Inflammatory macrophage (primary cell): ENCODE measurements around the gene KIF17.

Experiments
- DNase-seq, 2 donors: peaks; one replicate each; pipeline ENCODE4 v3.0.0-alpha.2; 2020 to 2022

Gene KIF17

DNA sequence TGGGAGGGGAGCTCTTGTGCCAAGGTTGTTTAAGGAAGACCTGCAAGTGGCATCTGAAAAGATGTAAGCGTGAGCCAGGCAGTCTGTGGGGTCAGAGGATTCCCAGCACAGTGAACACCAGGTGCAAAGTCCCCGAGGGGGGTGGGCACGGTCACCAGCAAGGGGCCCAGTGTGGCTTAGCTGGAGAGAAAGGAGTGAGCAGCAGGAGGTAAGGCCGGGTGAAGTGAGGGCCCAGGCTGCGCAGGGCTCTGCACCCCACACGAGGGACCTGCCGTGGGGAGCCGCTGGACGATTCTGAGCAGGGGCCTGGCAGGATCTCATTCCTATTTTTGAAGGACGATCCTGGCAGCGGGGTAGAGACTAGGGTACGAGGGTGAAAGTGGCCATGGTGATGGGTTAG lies 60.8 kb downstream of the KIF17 start:
- DNase-seq: no peak

DNA sequence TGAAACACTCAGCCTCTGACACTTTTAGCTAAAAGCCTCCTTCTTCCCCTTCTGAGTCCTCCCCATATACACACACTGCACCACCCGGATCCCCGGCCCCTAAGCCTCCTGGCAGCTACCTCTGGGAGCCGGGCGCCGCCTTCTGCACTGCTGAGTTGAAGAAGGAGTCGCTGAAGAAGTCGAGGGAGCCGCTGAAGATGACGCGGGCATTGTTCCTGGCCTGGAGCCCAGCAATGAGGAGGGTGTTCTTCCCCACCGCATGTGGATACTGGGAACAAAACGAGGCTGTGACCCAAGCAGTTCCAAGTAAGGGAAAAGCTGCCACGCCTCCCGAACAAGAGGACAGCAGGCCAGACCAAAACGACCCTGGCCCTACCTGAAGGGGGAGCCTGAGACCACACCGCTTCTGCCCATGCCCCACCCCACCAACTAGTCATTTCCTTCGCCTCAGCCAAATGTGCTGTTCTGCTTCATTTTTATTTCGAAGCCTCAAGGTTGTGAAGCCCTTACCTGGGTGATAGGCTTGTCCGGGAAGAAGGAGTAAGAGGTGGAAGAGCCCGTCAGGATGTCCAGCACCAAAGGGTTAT lies 63.6 kb downstream of the KIF17 start:
- no peak for DNase-seq

DNA sequence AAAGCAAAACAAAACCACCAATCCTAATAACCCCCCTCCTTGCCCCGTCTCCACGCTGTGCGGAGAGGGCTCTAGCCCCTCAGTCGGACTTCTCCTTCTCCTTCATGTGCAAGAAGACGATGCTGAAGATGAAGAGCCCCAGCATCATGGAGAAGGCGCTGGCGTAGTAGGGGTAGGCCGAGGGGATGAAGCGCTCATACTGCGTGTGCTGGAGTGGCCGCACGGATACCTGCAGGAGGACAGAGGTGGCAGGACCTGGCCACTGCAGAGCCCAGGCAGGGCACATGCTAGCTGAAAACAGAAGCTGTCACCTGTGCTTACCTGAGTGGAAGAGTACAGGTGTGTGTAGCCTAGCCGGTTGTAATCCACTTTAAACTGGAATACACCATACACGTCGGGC lies 65.5 kb downstream of the KIF17 start:
- DNase-seq: no peak

DNA sequence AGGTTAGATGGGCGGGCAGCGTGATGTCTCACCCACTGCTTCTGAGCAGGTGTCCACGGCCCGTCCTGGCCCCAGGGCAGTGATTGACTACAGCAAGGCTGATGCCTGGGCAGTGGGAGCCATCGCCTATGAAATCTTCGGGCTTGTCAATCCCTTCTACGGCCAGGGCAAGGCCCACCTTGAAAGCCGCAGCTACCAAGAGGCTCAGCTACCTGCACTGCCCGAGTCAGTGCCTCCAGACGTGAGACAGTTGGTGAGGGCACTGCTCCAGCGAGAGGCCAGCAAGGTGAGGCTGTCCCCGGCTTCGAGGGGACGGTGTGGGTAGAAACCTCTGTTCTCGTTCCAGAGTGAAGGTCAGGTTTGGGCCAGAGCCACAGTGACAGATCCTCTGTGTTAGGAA lies 68.9 kb downstream of the KIF17 start:
- DNase-seq: no peak

DNA sequence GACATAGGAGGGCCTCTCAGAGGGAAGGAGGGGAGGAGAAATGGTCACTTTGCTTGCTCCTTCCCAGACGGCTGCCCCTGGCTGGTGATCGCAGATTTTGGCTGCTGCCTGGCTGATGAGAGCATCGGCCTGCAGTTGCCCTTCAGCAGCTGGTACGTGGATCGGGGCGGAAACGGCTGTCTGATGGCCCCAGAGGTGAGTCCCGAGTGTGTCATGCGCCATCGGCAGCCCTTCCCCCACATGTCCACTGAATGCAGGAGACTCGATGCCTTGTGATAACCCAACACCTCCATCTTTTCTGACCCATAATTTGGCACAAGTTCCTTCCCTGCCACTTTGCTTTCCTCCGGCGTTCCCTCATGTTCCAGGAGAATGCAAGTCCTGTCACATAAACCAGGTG lies 69.4 kb downstream of the KIF17 start:
- DNase-seq: no peak

DNA sequence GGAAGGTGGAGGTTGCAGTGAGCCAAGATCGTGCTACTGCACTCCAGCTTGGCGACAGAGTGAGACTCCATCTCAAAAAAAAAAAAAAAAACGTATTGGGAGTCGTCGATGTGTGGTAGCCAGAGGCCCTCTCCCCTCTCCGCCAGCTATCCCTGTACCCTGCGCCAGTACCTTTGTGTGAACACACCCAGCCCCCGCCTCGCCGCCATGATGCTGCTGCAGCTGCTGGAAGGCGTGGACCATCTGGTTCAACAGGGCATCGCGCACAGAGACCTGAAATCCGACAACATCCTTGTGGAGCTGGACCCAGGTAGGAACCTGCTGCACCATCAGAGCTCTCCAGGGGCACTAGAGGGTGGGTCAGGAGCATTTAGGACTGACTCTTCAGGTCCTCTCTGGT lies 72.4 kb downstream of the KIF17 start:
- DNase-seq: no peak

DNA sequence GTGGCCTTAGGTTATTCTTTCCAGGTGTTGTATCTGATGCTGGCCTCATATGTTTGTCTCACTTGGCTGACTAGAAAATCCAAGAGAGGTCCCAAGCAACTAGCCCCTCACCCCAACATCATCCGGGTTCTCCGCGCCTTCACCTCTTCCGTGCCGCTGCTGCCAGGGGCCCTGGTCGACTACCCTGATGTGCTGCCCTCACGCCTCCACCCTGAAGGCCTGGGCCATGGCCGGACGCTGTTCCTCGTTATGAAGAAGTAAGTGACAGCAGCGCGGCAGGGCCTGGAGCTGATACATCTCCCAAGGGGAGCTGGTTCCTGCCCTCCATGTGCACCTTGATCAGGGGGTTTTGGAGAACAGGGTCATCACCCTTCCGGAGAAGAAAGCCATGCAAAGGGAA lies 73.4 kb downstream of the KIF17 start:
- no peak for DNase-seq

DNA sequence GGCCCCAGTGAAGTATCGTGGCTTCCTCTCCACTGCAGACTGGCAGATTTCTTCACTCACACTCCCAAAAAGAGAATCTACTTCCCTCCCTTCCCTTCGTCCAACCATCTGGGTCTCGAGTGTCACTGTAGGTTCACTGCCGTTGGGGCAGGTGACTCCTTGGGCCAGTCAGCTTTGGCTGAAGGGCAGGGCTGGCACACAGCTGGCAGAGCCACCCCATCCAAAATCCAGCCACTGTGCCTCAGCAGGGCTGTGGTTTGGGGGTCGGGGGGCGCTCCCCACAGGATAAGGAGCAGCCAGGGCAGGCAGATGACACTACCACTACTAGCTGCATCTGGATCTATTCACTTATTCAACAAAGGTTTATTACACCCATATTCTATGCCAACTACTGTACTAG lies 74.7 kb downstream of the KIF17 start:
- no peak for DNase-seq

DNA sequence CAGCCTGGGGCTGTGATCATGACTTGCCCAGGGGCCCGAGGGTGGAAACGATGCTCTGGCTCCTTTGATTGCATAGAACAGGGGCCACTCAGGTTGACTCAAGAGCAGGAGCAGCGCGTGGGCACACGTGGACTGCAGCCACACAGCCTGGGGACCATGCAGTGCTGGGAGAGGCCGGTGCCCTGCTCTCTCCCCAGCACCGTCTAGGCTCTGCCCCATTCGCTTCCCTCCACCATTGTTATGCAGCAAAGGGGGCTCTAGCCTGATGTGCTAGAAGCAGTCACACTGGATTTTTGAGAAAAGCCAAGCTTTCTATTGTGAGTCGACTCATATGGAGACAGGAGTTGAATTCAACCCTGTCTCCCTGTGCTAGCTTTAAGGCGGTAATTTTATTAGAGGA lies 75.8 kb downstream of the KIF17 start:
- DNase-seq: no peak

DNA sequence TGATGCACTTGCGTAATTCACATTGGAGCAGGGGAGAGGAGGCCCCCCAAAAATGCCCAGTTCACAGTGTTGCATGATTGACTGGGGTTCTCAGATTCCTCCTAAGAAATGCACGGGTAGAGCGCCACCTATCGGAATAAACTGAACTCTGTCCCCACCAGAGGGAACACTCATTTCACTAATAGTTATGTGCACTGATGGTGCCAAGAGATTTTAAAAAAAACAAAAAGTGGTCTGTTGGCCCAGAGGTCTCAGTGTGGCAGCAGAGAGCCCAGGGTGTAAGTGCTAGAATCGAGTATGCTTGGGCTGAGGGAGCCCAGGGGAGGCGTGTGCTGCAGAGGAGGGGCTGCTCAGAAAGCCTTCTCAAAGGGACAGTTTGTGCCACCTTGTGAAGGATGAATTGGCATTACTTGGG lies 77.6 kb downstream of the KIF17 start:
- DNase-seq: peak; percentile 70

DNA sequence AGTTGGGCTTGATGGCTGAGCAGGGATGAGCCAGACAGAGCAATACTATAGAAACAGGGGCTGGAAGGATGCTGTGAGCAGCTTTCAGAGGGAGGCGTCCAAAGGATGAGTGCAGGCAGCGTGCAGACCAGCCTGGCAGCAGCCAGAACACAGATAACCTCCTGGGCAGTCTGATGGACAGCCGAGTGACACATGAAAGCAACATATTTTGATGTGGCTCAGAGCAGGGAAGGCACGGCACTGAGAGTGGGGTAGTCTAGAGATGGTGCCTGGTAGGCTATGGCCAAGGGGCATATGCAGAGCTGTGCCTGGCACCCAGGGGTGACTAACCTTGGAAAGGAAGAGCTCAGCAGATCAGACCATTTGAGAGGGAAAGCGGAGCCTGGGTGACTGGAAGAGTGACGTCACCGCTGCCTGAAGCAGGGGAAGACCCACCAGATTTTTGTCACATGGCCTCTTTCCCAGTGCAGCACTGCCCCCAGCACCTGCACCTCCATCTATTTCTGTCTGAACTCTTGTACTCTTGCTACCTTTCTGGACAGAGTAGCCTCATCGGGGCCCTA lies 80.9 kb downstream of the KIF17 start:
- DNase-seq: no peak

DNA sequence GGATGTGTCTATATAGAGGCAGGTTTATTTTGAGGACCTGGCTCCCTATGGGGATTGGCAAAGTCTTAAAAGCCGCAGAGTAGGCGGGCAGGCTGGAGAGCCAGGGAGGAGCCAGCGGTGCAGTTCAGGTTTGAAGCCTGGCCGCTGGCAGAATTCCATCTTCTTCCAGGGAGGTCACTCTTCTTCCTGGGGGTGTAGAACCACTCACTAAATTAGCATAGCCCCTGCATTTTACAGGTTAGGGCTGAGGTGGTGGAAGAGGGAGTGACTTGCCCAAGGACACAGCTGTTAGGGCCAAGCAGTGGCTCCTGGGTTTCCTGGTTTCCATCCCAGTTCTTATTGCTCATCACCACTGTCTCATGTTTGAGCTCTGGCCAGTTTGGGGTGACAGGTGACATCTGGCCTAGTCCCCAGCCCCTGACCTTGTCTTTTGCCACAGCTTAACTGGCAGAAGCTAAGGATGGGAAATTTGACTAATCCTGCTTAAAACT lies 83.2 kb downstream of the KIF17 start:
- DNase-seq: peak; percentile 20 to 30

DNA sequence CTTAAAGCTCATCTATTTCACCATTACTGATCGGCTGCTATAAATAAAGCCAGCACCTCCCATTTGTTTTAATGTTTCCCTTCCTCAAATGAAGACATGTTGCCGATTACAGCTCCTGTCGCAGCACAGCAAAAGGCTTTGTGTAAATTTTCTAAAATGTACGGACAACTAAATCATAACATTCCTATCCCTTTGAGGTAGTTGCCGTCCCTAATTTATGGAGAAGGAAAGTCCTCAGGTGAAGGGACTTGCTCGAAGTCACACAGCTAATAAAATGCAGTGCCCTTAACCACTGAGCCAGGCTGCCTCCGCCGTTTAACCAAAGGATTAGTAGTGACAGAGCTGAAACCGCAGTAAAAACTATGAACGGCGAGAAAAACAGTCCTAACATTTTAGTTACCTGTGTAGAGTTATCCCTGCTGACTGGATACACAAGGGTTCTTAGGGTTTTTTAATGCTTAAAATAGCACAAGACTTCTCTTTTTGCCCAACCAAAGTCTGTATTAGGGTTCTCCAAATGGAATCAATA lies 83.7 kb downstream of the KIF17 start:
- DNase-seq: no peak

DNA sequence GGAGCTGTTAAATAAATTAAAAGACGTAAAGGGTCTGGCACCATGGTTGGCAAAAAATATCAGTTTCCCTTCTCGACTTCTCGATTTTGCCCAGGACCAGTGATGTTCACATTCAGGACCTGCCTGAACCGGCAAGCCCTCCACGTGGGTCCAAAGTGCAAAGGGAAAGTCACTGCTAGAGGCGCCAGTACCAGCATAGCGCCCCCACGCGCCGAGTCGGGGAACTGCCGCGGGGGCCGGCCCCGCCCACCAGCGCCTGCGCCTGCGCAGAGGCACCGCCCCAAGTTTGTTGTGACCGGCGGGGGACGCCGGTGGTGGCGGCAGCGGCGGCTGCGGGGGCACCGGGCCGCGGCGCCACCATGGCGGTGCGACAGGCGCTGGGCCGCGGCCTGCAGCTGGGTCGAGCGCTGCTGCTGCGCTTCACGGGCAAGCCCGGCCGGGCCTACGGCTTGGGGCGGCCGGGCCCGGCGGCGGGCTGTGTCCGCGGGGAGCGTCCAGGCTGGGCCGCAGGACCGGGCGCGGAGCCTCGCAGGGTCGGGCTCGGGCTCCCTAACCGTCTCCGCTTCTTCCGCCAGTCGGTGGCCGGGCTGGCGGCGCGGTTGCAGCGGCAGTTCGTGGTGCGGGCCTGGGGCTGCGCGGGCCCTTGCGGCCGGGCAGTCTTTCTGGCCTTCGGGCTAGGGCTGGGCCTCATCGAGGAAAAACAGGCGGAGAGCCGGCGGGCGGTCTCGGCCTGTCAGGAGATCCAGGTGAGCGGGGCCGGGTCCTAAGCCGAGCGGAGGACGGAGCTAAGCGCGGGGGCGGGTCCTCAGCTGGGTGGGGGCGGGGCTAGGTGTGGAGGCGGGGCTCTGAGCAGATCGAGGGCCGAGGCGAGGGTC lies 84.4 kb downstream of the KIF17 start, which contains the start of gene PINK1:
TSS of gene PINK1 (plus strand) at position 269 of the 875 bp plus-strand sequence. CDS start at position 360, 91 bp downstream.
- DNase-seq: peak; percentile 85 to 87

DNA sequence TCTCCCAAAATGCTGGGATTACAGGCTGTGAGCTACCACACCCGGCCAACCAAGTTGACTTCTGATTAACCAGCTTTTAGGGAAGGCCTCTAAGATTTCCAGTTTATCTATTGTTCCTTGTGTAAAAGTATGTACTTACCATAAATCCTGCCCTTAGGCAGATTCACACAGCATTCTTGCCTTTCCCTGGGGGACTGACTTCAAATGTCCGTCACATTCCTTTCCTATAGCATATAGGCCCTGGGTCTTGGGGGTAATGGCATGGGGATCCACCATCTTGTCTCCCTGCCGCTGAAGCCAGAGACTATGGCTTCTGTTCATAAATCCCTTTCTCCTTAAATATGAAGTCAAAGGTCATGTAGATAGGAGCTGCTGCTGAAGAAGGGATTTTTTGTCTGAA lies 85.4 kb downstream of the KIF17 start:
- no peak for DNase-seq

DNA sequence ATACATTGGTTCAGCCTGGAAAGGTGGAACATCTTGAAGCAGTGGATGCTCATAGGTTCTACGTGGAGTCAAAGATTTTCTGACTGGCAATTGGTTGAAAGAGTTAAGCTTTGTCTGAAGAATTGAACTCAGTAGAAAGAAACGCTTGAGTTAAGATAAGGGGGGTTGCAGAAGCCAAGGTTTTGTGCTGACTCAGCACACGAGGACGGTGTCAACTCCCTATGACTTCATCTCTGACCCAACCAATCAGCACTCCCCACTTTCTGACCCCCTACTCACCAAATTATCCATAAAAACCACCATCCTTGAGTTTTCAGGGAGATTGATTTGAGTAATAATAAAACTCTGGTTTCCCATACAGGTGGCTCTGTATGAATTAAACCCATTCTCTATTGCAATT lies 87.1 kb downstream of the KIF17 start:
- no peak for DNase-seq

DNA sequence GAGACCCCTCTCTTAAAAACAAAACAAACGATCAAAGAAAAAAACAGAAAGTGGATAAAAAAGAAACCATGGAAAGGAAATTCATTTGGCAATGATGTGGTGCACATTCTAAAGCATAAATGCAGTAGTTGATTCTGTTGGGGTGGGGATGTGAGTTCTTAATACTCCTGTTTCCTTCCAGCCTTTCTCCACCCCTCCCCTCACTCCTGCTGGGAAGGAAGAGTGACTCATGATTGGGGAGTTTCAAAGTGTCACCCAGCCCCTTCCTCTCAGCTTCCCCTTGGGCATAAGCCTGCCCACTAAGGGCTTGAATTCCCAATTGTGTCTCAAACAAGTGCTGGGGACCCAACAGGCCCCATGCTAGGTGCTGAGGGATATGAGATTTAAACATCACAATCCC lies 91.3 kb downstream of the KIF17 start:
- no peak for DNase-seq

DNA sequence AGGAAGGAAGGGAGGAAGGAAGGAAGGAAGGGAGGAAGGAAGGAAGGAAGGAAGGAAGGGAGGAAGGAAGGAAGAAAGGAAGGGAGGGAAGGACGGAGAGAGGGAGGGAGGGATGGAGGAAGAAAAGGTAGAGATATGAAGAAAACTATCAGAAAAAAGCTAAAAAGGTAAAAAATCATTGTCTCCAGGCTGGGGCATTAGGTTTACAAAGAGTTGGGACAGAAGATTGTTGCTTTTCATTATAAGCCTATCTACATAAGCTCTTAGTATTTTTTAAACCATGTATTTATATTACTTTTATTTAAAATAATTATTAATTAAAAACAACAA lies 91.7 kb downstream of the KIF17 start:
- no peak for DNase-seq

DNA sequence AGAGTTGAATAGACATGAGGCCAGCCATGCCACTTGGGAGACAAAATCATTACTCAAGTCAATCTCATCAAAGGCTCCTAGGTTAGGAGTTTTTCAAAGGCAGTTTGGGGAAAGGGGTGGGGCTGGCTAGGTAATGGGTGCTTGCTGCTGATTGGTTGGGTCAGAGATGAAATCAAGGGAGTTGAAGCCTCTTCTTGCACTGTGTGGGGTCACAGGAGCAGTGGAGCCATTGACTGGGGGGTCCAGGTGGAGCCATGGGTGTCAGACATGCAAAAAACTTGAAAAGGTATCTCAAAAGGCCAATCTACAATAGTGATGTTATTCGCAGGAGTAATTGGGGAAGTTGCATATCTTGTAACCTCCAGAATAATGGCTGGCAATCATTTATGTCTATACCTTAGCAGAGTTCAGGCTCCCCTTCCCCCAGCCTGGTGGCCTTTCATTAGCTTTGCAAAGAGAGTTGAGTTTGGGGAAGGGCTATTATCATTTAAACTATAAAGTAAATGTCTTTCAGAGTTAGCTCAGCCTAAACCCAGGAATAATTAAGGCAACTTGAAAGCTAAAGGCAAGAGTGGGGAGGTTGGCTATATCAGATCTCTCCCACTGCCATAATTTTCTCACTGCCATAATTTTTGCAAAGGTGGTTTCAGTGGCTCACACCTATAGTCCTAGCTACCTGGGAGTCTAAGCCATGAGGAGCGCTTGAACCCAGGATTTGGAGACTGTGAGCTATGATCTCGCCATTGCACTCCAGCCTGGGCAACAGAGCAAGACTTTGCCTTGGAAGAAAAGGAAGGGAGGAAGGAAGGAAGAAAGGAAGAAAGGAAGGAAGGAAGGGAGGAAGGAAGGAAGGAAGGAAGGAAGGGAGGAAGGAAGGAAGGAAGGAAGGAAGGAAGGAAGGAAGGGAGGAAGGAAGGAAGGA lies 92.4 kb downstream of the KIF17 start:
- DNase-seq: no peak

DNA sequence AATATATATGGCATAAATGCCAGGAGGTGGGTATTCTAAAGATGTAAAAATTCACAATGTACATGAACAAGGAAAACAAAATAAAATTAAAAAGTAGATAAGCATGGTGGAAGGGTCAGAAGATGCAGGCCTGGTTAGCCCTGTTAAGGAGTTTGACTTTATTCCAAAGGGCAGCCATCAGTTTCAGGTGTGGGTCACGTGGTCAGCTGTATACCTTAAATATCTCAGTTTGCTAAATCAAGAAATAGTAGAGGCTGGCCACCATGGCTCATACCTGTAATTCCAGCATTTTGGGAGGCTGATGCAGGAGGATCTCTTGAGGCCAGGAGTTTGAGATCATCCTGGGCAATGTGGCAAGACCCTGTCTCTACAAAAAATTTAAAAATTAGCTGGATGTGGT lies 93.1 kb downstream of the KIF17 start:
- no peak for DNase-seq

DNA sequence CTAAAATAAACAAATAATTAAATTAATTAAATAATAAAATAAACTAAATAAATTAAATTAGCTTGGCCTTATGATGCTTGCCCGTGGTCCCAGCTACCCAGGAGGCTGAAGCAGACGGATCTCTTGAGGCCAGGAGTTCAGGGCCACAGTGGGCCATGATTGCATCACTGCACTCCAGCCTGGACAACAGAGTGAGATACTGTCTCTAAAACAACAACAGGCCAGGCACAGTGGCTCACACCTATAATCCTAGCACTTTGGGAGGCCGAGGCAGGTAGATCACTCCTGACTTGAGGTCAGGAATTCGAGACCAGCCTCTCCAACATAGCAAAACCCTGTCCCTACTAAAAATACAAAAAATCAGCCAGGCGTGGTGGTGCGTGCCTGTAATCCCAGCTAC lies 96.8 kb downstream of the KIF17 start:
- no peak for DNase-seq

DNA sequence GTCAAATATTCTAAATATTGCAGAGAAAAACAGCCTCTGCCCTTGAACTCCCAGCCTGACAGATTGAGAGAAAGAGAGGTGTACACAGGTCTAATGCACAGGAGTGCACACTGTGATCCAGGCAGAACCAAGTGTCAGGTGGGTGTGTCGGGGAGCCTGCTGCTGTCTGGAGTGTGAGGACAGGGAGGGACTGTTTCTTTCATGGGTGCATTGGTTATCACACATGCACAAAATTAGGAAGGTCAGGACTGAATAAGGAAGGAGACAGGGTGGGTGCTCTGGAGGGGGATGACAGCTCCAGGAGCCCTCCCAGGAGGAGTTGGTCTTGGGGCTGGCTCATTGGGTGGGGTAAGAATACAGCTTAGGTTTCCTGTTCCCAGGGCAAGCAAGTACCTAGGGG lies 97.8 kb downstream of the KIF17 start:
- no peak for DNase-seq

DNA sequence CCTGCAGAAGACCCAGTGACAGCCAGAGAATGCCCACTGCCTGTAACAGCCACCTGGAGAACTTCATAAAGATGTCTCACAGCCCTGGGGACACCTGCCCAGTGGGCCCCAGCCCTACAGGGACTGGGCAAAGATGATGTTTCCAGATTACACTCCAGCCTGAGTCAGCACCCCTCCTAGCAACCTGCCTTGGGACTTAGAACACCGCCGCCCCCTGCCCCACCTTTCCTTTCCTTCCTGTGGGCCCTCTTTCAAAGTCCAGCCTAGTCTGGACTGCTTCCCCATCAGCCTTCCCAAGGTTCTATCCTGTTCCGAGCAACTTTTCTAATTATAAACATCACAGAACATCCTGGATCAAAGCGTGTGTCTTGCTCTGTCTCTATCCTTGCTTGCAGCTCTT lies 99.3 kb downstream of the KIF17 start:
- DNase-seq: no peak
